ENCODE measurements around the gene ABHD5.

DNA sequence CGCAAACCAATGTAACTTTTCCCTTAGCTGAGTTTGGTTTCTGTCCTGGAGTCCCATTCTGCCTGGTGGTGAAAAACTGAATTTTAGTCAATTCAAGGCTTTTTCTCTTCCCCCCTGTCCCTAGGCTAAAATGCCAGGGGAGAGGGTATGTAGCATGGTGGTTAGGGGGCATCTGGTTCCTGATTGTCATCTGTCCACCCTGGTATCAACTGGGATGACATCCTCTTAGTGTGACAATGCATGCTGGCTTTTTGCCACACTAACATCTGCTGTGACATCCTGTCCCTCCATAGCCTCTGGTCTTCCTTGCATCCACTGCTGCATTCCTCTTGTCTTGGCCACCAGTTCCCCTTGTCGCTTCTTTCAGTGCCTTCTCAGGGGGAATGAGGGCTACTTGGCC lies 73.7 kb downstream of the ABHD5 start:
- TF ChIP-seq, protein P1, sequence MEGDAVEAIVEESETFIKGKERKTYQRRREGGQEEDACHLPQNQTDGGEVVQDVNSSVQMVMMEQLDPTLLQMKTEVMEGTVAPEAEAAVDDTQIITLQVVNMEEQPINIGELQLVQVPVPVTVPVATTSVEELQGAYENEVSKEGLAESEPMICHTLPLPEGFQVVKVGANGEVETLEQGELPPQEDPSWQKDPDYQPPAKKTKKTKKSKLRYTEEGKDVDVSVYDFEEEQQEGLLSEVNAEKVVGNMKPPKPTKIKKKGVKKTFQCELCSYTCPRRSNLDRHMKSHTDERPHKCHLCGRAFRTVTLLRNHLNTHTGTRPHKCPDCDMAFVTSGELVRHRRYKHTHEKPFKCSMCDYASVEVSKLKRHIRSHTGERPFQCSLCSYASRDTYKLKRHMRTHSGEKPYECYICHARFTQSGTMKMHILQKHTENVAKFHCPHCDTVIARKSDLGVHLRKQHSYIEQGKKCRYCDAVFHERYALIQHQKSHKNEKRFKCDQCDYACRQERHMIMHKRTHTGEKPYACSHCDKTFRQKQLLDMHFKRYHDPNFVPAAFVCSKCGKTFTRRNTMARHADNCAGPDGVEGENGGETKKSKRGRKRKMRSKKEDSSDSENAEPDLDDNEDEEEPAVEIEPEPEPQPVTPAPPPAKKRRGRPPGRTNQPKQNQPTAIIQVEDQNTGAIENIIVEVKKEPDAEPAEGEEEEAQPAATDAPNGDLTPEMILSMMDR (conservative IDR thresholded peaks at IDR 0.05; ENCODE audit: low read length): no peak
- TF ChIP-seq EZH2phosphoT487 (IDR thresholded peaks at IDR 0.05; ENCODE audit: borderline replicate concordance, low read depth, low read length): no peak
